GM19240 (cell line): ENCODE measurements around the gene KIF19.
"Not testable (repeated sequence)": the region's sequence is repeated elsewhere in the genome, so short reads cannot be mapped to it uniquely, and the experiment has no call there.

Source experiments
- DNase-seq: peaks from one replicate; pipeline ENCODE4 v3.0.0; 2011; ENCODE audit warnings: low spot score; ENCODE audit not compliant: insufficient read length

KIF19 gene, protein sequence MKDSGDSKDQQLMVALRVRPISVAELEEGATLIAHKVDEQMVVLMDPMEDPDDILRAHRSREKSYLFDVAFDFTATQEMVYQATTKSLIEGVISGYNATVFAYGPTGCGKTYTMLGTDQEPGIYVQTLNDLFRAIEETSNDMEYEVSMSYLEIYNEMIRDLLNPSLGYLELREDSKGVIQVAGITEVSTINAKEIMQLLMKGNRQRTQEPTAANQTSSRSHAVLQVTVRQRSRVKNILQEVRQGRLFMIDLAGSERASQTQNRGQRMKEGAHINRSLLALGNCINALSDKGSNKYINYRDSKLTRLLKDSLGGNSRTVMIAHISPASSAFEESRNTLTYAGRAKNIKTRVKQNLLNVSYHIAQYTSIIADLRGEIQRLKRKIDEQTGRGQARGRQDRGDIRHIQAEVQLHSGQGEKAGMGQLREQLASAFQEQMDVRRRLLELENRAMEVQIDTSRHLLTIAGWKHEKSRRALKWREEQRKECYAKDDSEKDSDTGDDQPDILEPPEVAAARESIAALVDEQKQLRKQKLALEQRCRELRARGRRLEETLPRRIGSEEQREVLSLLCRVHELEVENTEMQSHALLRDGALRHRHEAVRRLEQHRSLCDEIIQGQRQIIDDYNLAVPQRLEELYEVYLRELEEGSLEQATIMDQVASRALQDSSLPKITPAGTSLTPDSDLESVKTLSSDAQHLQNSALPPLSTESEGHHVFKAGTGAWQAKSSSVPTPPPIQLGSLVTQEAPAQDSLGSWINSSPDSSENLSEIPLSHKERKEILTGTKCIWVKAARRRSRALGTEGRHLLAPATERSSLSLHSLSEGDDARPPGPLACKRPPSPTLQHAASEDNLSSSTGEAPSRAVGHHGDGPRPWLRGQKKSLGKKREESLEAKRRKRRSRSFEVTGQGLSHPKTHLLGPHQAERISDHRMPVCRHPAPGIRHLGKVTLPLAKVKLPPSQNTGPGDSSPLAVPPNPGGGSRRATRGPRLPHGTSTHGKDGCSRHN

DNA sequence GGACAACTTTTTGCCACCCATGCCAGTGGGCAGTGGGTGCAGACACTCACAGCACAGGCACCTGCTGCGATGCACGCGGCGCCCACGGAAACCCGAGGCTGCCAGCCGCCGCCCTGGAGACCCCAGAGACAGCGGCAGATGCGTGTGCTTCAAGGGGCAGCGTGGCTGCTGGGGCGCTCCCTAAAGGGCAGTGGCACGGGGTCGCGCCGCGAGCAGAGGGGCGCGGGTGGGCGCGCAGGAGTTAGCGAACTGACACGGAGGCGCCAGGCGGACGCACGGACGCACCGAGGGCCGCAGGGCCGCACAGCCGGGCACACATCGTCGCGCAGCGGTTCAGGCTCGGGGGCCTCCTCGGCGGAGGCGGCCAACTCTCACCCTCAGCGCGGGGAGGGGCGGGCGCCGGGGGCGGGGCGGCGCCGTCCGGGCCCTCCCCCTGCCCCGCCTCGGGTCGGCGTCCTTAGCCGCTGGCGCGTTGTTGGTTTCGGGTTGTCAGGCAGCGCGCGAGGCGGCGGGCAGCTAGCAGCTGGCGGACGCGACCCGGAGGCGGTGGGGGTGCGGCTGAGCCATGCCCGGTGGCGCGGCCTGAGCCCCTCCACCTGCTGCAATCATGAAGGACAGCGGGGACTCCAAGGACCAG is at the start of gene KIF19:
KIF19 (plus strand) TSS at position 484 of the 637 bp plus-strand sequence; CDS start at position 608, 124 bp downstream.
- DNase-seq = peak; percentile 59

DNA sequence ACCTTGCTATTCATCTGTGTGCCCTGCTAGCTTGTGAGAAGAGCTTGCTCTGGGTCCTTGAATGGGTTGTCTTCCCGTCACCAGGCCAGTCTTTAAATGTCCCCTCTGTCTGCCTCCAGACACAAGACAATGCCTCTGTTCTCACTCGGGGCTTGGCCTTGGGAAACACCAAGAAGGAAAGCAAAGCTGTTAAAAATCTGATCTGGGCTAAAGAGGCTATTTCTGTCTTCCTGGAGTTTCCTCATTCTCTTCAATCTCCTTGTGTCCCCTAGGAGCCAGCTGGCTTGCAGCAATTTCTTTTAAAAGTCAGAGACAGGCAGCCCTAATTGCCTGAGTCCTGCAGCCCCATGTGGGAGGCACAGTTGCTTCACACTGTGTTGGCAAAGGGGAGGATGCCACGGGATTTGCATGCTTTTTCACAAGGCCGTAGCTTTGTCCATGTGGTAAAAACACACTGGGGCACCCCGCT is 49.5 kb upstream of the KIF19 start:
- DNase-seq = no peak

DNA sequence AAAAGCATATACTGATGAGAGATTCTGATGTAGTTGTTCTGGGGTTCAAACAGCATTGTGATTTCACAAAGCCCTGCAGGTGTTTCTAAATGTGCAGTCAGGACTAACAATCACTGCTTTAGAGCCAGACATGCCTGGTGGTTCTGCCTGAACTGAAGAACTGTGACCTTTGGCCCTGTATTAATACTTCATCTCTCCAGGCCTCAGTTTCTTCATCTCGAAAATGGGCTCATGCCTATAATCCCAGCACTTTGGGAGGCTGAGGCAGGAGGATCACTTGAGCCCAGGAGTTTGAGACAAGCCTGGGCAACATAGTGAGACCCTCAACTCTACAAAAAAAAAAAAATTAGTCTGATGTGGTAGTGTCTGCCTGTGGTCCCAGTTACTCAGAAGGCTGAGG is 48.1 kb upstream of the KIF19 start:
- no peak for DNase-seq

DNA sequence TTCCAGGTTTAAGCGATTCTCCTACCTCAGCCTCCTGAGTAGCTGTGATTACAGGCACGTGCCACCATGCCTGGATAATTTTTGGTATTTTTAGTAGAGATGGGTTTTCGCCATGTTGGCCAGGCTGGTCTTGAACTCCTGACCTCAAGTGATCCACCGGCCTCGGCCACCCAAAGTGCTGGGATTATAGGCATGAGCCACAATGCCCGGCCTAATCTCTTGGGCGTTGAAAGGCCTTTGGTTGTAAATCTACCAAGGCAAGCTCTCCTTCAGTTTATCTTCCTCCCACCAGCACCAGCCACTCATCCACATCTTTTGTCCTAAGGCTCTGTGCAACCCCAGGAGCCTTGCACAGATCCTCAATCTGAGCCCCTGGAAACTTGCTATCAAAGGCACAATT is 46.4 kb upstream of the KIF19 start:
- DNase-seq = not testable (repeated sequence)

DNA sequence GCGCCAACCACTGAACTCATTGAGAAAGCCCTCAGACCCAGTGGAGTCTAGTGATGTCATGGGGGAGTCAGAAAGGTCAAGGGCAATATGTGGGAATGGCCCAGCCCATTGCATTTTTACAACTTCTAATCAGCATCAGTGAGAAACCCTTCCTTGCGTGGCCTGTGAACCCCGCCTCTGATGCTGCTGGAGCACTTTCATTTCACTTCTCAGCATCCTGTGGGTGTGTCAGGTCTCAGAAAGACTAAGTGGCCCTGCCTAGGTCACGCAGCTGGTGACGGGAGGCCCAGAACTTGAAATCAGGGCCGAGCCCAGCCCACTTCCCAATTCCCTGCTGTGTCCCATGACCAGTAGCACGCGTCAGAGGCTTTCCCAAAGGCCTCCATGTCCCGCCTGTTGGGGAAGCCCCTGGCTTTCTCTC is 45.9 kb upstream of the KIF19 start:
- DNase-seq = no peak

DNA sequence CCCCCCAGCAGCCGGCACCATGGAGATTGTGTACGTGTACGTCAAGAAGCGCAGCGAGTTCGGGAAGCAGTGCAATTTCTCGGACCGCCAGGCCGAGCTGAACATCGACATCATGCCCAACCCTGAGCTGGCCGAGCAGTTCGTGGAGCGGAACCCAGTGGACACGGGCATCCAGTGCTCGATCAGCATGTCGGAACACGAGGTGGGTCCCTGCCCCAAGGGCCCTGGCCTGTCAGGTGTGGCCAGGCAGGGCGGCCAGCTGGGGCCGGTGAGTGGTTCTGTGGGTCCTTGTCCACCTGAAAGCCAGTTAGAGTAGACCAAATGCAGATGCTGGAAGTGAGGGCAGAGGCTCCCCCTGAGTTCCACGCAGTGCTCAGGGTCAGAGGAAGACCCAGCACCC is 44.2 kb upstream of the KIF19 start:
- DNase-seq = no peak

DNA sequence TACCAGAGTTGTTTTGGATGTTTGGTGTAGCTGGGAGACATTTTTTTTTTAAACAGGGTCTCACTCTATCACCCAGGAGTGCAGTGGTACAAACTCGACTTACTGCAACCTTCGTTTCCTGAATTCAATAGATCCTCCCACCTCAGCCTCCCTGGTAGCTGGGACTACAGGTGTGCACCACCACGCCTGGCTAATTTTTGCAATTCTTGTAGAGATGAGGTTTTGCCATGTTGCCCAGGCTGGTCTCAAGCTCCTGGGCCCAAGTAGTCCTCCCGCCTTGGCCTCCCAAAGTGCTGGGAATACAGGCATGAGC is 43.8 kb upstream of the KIF19 start:
- not testable (repeated sequence) for DNase-seq

DNA sequence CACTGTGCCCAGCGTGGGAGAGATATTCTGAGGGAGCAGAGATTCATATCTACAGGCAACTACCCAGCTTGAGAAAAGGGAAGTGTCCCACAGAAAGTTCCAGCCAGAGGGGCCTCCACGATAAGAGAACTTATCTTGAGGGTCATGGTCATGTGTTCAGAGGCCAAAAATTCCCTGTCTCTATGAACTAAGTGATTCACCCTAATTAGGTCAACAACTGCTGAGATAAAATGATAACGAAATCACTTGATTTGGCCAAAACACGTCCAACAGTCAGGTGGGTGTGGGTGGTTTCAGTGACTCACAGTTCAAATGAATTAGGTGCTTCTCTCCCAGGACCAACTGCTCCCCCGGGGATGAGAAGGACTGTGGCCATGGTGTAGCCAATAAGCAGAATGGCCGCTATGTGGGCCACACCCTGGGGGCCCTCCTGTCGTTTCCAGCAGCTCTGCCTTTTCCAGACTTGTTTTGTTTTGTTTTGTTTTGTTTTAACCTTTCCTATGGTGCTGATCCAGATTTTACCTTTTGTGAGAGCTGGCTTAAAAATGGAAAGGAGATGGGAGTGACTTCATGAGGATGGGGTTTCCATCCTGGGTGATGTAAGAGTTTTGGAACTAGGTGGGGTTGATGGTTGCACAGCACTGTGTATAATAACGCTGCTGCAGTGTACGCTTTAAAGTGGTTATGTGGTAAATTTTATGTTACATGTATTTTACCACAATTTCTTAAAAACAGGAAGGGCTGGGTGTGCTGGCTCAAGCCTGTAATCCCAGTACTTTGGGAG is 43.2 kb upstream of the KIF19 start:
- DNase-seq = no peak

DNA sequence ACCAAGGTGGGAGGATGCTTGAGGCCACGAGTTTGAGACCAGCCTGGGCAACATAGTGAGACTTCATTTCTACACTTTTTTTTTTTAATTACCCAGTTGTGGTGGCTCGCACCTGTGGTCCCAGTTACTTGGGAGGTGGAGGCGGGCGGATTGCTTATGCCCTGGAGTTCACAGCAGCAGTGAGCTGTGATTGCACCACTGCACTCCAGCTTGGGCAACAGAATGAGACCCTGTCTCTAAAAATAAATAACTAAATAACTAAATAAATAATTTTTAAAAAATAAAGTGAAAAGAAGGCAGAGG is 42.7 kb upstream of the KIF19 start:
- DNase-seq = no peak

DNA sequence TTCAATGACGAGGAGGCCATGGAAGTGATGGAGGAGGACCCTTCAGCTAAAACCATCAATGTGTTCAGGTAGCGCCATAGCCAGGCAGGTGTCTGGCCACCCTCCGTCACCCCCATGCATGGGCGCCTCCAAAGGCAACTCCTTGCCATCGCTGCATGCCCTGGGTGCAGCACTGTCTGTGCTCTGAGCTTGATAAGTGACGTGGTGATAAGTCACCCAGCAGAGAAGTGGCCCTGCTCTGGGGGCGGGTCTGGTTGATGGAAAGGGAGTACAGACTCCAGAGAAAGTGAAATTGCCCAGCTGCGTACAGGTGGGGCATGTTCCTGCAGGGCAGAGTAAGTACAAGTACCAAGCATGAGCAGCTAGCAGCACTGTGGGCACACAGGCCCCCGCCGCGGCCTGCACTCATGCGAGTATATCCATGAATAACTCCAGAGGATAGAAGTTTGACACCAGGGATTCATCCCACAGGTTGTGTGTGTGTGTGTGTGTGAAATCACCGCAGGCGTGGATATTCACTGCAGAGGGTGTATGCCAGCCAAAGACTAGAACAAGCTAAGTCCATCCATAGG is 38.9 kb upstream of the KIF19 start:
- no peak for DNase-seq

DNA sequence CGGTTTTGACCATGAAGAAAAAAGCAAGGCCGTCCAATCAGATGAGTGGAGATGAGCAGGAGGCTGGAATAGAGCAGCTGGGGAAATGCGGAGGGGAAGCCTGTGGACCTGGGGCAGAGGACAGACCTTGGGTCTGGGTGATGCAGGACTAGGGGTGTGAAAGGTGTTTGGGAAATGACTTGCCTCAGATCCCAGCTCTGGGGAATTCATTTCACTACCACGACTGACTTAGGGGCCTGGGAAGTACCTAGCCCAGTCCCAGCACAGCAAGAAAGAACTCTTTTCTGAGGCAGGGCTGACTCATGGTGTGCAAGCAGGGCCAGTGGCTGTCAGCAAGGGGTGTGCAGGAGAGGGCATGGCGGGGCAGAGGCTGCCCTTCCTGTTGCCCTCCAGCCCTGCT is 37.2 kb upstream of the KIF19 start:
- no peak for DNase-seq

DNA sequence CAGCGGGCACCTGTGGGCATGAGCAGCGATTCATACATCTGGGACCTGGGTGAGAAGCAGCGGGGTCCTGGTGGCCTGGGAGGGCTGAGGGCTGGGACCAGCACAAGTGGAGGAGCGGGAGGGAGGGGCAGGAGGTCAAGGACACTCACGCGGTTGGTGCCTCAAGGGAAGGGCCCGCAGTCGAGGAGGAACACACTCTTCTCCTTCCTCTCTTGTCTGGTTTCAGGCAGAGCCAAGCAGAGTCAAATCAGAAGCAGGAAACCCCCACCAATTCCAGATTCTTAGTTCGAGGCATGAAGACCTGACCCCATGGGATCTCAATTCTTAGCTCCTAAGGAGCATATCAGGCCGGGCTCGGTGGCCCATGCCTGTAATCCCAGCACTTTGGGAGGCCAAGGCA is 36.3 kb upstream of the KIF19 start:
- DNase-seq = no peak

DNA sequence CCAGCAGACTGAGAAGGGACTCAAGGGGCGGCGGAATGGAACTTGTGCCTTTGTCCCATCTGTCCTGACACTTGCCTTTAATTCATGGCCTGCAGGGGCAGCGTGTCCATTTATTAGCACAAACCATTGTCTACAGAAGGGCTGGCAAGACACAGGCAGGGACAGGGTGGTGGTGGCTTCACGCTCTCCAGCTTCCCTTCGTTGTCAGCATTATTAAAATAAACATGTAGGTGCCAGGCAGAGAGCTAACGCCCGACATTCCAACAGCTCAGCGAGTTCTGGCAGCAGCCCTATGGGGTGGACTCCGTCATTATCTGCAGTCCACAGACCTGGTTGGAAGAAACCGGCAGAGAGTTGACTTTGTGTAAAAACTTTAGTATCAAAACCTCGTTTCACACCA is 35.7 kb upstream of the KIF19 start:
- DNase-seq = no peak

DNA sequence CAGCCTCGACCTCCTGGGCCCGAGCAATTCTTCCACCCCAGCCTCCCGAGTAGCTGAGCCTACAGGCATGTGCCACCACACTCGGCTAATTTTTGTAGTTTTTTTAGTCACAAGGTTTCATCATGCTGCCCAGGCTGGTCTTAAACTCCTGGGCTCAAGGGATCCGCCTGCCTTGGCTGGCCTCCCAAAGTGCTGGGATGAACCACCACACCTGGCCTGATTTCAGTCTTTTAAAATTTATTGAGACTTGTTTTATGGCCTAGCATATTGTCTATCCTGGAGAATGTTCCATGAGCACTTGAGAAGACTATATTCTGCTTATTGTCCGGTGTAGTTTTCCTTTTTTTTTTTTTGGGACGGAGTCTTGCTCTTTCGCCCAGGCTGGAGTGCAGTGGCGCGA is 33.5 kb upstream of the KIF19 start:
- DNase-seq = no peak

DNA sequence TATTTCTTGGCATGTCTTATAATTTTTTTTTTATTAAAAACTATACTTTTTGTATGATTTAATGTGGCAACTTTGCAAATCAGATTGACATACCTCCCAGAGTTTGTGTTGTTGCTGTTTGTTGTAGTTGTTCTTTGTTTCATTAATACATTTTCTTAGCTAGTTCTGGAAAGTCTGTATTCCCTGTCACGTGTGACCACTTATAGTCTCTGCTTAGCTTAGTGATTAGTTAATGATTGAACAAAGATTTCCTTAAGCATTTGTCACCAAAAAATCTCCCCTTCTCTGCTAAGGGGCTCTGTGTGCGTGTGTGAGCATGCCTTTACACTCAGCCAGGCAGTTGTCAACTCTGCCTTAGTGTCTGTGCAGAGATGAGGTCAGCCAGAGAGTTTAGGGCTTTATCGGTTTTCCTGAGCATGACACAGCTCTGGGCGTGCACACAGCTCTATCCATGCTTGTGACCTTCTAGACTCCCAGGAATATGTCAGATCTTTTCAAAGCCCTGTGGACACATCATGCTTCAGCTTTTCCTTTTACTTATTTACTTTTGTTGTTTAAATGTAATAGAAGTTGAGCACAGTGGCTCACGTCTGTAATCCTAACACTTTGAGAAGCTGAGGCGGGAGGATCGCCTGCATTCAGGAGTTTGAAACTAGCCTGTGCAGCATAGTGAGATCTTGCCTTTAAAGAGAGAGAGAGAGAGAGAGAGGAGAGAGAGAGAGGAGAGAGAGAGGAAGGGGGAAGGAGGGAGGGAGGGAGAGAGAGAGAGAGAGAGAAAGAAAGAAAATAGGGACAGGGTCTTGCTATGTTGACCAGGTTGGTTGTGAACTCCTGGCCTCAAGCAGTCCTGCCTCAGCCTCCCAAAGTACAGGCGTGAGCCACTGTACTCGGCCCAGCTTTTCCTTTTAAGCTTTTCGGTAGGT is 30.1 kb upstream of the KIF19 start:
- no peak for DNase-seq

DNA sequence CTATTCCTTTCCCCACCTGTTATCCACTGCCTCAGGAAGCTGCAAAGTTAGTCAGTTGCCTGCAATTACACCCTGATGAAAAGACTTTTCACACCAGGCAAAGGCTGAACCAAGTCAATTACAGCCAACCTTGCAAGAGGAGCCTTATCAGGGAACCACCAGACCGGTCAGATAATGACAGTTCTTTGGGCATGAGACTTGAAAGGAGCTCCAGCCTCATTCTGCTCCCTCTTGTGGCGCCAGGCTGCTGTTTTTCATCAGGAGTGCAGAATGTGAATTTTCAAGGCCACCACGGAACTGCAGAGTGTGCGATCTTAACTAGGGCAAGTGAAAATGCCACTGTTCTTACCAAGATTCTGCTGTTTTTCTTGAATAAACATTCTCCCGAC is 29.5 kb upstream of the KIF19 start:
- DNase-seq = no peak

DNA sequence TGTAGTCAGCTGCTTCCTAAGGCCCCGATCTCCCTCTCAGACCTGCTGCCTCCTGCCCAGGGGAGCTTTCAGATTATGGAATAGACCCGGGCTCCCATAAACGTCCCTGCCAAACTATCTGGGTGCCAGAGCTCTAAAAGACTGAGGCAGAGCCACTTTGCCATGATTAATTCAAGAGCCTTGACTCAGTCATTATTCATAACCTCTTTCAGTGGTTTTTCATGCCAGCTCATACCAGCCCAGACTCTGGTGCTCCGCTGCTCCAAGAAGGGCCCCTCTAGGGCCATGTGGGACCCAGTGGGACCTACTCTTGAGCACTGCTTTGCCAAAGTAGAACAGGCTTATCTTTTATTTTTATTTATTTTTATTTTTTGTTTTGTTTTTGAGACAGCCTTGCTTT is 28.1 kb upstream of the KIF19 start:
- DNase-seq = no peak

DNA sequence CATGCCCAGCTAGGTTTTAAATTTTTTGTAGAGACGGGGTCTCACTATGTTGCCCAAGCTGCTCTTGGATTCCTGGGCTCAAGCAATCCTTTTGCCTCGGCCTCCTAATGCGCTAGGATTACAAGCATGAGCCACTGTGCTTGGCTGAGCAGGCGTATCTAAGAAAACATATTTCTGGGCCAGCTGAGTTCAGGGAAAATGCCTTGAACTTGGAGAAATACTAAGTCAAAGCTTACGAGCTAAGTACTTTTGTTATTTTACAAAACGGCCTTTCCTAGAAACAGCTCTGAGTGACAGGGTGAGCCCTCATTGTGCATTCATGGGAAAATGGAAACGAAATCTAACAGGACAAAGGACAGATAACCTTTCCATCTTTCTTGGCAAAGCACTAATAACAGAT is 27.2 kb upstream of the KIF19 start:
- no peak for DNase-seq

DNA sequence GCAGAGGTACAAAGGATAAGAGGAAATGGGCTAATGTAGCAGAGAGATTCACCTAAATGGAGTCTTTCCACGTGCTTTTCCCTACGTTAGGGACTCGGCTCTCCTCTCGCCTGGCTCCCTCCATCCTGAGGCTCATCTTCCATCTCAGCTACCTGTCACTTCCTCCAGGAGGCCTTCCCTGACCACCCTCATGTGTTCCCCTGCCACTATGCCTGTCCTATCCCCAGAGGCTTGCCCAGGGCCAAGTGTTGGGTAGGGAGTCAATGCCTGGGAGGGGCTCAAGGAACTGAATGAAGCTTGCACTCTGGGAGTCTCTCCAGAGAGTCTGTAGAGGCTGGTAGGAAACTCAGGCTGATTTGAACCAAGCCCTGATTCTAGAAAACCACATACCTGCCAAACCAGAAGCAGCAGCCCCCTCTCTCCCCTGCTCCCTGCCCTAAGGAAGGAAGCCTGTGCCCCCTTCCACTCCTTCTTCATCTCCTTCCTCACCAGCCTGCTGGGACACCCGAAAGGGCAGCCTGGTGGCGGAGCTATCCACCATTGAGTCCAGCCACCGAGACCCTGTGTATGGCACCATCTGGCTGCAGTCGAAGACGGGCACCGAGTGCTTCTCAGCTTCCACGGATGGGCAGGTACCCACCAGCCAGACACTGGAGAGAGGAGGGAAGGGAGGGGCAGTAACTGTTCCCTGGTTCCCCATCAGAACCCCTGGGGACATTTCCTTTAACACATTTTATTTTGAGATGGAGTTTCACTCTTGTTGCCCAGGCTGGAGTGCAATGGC is 26.6 kb upstream of the KIF19 start:
- DNase-seq = no peak
